ENCODE measurements around the gene PCSK6.

PCSK6 gene

DNA sequence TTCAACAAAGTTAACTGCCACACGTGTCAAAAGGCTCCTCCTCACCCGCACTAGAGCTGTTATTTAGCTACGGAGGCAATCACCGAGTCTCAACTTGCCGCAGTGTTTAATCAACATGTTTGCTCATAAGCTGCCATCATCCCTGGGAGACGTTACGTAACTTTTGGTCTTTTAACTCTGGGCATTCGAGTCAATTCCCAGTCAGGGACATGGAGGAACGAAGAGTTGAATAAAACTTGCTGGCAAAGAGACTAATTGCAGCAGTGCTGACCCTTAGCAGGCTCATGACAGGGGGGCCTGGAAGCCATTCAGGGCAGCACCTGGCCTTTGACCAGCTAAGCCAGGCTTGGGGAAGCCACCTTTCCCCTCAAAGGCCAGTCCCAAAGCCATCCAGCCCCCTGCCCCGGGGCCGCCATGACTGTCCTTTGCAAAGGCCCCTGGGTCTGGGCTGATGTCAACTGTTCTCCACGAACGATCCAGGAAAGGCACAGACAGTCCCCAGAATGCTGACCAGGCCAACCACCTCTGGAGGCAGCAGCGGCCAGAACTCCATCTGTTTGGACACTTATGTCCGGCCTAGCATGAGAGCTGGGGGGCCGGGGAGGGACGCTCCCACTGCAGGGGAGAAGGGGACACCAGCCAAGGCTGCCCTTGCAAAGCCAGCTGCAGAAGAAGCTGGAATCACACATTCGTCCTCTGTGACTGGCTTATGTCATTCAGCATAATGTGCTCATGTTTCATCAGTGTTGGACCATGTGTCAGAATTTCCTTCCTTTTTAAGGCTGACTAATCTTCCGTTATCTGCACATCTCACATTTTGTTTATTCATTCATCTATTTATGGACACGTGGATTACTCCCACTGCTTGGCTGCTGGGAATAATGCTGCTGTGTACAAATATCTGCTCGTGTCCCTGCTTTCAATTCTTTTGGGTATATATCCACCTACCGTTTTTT is 43.7 kb downstream of the PCSK6 start:
- no peak for DNase-seq (ENCODE audit: low read depth, low spot score)
- CTCF ChIA-PET = no interaction called here
- no peak overlapping the region for H3K4me3 ChIP-seq (ENCODE audit: low read depth, low read length)
- POLR2A ChIA-PET = no interaction called here
- TF ChIP-seq, protein P1, sequence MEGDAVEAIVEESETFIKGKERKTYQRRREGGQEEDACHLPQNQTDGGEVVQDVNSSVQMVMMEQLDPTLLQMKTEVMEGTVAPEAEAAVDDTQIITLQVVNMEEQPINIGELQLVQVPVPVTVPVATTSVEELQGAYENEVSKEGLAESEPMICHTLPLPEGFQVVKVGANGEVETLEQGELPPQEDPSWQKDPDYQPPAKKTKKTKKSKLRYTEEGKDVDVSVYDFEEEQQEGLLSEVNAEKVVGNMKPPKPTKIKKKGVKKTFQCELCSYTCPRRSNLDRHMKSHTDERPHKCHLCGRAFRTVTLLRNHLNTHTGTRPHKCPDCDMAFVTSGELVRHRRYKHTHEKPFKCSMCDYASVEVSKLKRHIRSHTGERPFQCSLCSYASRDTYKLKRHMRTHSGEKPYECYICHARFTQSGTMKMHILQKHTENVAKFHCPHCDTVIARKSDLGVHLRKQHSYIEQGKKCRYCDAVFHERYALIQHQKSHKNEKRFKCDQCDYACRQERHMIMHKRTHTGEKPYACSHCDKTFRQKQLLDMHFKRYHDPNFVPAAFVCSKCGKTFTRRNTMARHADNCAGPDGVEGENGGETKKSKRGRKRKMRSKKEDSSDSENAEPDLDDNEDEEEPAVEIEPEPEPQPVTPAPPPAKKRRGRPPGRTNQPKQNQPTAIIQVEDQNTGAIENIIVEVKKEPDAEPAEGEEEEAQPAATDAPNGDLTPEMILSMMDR (IDR thresholded peaks at IDR 0.05; ENCODE audit: insufficient read depth, low read length, missing control alignments) = no peak

GRCh38 chr15:101444807-101445508 is 44.5 kb downstream of the PCSK6 start:
- no peak for DNase-seq (ENCODE audit: low read depth, low spot score)
- ChIA-PET POLR2A (no interaction called here), CTCF (no interaction called here)
- TF ChIP-seq, protein P1 (IDR thresholded peaks at IDR 0.05; ENCODE audit: insufficient read depth, low read length, missing control alignments) = no peak
- H3K4me3 ChIP-seq (ENCODE audit: low read depth, low read length) = no peak overlapping the region

DNA sequence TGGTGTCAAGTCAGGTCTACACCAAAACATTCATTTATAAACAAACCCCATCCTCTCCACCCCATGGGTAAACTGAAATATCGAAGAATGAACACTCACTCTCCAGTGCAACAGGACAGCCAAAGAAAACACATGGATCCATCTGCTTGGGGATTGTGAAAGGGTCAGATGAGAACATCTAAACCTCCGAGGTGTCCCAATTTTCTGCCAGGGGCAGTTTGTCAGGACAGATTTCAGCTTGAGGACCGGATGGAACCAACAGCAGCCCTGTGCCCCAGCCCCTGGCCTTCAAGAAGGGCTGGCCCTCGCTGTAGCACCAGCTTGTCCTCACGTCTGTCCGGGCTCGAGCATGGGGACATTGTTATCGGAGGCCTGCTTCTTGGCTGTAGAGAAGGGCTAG is 45.5 kb downstream of the PCSK6 start:
- CTCF ChIA-PET = no interaction called here

DNA sequence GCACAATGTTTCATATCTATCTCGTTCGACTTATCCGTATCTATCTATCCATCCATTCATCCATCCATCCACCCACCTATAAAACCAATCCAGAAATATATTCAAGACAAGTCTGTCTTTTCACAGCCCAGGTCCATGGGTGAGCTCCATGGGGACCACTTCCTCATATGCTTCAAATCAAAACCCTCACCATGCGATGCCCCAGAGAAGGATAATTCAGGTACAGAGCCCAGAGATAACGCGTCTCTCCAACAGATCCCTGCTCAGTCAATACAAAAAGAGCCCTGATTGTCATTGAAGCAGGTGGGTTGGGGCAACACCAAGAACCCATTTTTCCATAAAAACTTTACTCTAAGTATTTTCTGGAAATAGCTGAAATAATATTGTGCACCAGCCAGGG is 47.2 kb downstream of the PCSK6 start:
- CTCF ChIA-PET = no interaction called here
- POLR2A ChIA-PET = no interaction called here
- no peak for DNase-seq (ENCODE audit: low read depth, low spot score)
- TF ChIP-seq, protein P1 (IDR thresholded peaks at IDR 0.05; ENCODE audit: insufficient read depth, low read length, missing control alignments) = no peak
- H3K4me3 ChIP-seq (ENCODE audit: low read depth, low read length) = no peak overlapping the region

More for the DNA sequence above, 45.5 kb downstream of the PCSK6 start:
- no peak for DNase-seq (ENCODE audit: low read depth, low spot score)
- TF ChIP-seq, protein P1 (IDR thresholded peaks at IDR 0.05; ENCODE audit: insufficient read depth, low read length, missing control alignments) = no peak
- no peak overlapping the region for H3K4me3 ChIP-seq (ENCODE audit: low read depth, low read length)
- POLR2A ChIA-PET = no interaction called here

DNA sequence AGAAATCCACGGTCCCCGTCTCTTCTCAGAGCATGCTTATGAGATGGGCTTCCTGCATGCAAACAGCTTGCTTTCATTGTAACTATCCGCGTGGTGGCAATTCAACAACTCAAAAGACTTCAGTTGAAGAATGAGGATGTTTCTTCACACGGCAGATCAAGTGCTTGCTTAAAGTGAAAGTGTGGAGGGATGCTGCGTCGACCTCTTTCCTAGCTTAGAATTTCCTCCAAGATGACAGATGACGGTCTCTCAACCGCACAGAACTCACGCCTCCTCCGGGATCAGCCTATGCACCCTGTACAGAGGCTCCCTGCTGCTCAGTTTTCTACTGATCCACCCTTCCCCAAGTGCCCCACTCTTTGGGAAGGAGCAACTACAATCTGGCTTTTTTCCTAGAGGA is 47.8 kb downstream of the PCSK6 start:
- ChIA-PET POLR2A (no interaction called here), CTCF (no interaction called here)
- TF ChIP-seq, protein P1 (IDR thresholded peaks at IDR 0.05; ENCODE audit: insufficient read depth, low read length, missing control alignments) = no peak
- no peak for DNase-seq (ENCODE audit: low read depth, low spot score)
- no peak overlapping the region; the same call in 1 of the 2 replicates for H3K4me3 ChIP-seq (ENCODE audit: low read depth, low read length)

GRCh38 chr15:101440846-101441590 is 48.5 kb downstream of the PCSK6 start:
- no peak for DNase-seq (ENCODE audit: low read depth, low spot score)
- POLR2A ChIA-PET = no interaction called here
- TF ChIP-seq, protein P1 (IDR thresholded peaks at IDR 0.05; ENCODE audit: insufficient read depth, low read length, missing control alignments) = no peak
- no peak overlapping the region for H3K4me3 ChIP-seq (ENCODE audit: low read depth, low read length)
- CTCF ChIA-PET = no interaction called here

Data from AG04449 (cell line).